22Rv1 (cell line): ENCODE data around the gene CPA1.

Experiments used
- CTCF ChIP-seq: fragments of 450-650 bp; IDR thresholded peaks from 2 replicates; pipeline ENCODE4 v1.5.1; 2017; ENCODE audit warnings: mild to moderate bottlenecking
- ZFX ChIP-seq: fragments of 450-650 bp; IDR thresholded peaks from 2 replicates; pipeline ENCODE4 v1.6.1; 2017; ENCODE audit warnings: antibody characterized with exemption, borderline replicate concordance

GRCh38 chr7:130417213-130417612 is 36.9 kb downstream of the CPA1 start:
- TF ChIP-seq CTCF = no peak
- TF ChIP-seq ZFX = no peak
